Measurements from ENCODE around the gene GALNT2. TPM values are rescaled to one million over a fixed set of nuclear protein-coding genes. Genes with fewer than 3 reads are reported as not detected.
A peak's percentile ranks its signal among the peaks of the same experiment; 100 is the strongest.

Gene GALNT2
- total RNA-seq, 1 donor from 2014 or later, result 31.9 TPM

- no peak overlapping the region for H3K4me3 ChIP-seq (ENCODE audit: low read depth, low read length)
- no peak for FAIRE-seq
- no peak for TF ChIP-seq CTCF (IDR thresholded peaks at IDR 0.05; ENCODE audit: insufficient read depth, low read length, severe bottlenecking)
- H3K36me3 ChIP-seq (ENCODE audit: control insufficient read depth, insufficient read depth, low read length), result no peaks in the 10 kb centered on the region
- DNase-seq (ENCODE audit: low read depth), result peak; percentile 12
- no peaks in the 10 kb centered on the region for H3K27me3 ChIP-seq (ENCODE audit: control insufficient read depth, insufficient read depth, low read length)
Observed at GRCh38 chr1:230157420-230158390, 90.7 kb downstream of the GALNT2 start.

- Histone ChIP-seq H3K36me3 (ENCODE audit: control insufficient read depth, insufficient read depth, low read length) (no peaks in the 10 kb centered on the region), H3K4me3 (ENCODE audit: low read depth, low read length) (no peak overlapping the region), H3K27me3 (ENCODE audit: control insufficient read depth, insufficient read depth, low read length) (no peaks in the 10 kb centered on the region)
- FAIRE-seq (no peak), DNase-seq (ENCODE audit: low read depth) (peak; percentile 35)
- TF ChIP-seq CTCF (IDR thresholded peaks at IDR 0.05; ENCODE audit: insufficient read depth, low read length, severe bottlenecking), result no peak
Observed at GRCh38 chr1:230158415-230159291, 91.6 kb downstream of the GALNT2 start.

- FAIRE-seq (peak; percentile 55), DNase-seq (ENCODE audit: low read depth) (no peak)
- TF ChIP-seq CTCF (IDR thresholded peaks at IDR 0.05; ENCODE audit: insufficient read depth, low read length, severe bottlenecking), result no peak
- no peak overlapping the region for H3K4me3 ChIP-seq (ENCODE audit: low read depth, low read length)
- no peaks in the 10 kb centered on the region for H3K27me3 ChIP-seq (ENCODE audit: control insufficient read depth, insufficient read depth, low read length)
- H3K36me3 ChIP-seq (ENCODE audit: control insufficient read depth, insufficient read depth, low read length), result no peaks in the 10 kb centered on the region
Observed at GRCh38 chr1:230159580-230159979, 92.5 kb downstream of the GALNT2 start.

- Histone ChIP-seq H3K27me3 (ENCODE audit: control insufficient read depth, insufficient read depth, low read length) (no peaks in the 10 kb centered on the region), H3K4me3 (ENCODE audit: low read depth, low read length) (no peak overlapping the region), H3K36me3 (ENCODE audit: control insufficient read depth, insufficient read depth, low read length) (no peaks in the 10 kb centered on the region)
- peak; percentile 80 for DNase-seq (ENCODE audit: low read depth)
- no peak for FAIRE-seq
- TF ChIP-seq CTCF (IDR thresholded peaks at IDR 0.05; ENCODE audit: insufficient read depth, low read length, severe bottlenecking), result no peak
Observed at GRCh38 chr1:230160957-230161771, 94.1 kb downstream of the GALNT2 start.

- no peaks in the 10 kb centered on the region for H3K36me3 ChIP-seq (ENCODE audit: control insufficient read depth, insufficient read depth, low read length)
- TF ChIP-seq CTCF (IDR thresholded peaks at IDR 0.05; ENCODE audit: insufficient read depth, low read length, severe bottlenecking), result no peak
- DNase-seq (ENCODE audit: low read depth) (peak; percentile 8), FAIRE-seq (no peak)
- no peaks in the 10 kb centered on the region for H3K27me3 ChIP-seq (ENCODE audit: control insufficient read depth, insufficient read depth, low read length)
- H3K4me3 ChIP-seq (ENCODE audit: low read depth, low read length), result no peak overlapping the region
Observed at GRCh38 chr1:230163205-230163604, 96.2 kb downstream of the GALNT2 start.
